Stimulated activated CD8-positive, alpha-beta memory T cell treated with anti-CD3 and anti-CD28 coated beads, Interleukin-4, amount 100 ng/mL, for 48 hours (primary cell): ENCODE data around the gene CAPRIN2.
A peak's percentile ranks its signal among the peaks of the same experiment; 100 is the strongest.

Experiments
- DNase-seq: peaks from one replicate; pipeline ENCODE4 v3.0.0-alpha.2; 2020

CAPRIN2 gene

DNA sequence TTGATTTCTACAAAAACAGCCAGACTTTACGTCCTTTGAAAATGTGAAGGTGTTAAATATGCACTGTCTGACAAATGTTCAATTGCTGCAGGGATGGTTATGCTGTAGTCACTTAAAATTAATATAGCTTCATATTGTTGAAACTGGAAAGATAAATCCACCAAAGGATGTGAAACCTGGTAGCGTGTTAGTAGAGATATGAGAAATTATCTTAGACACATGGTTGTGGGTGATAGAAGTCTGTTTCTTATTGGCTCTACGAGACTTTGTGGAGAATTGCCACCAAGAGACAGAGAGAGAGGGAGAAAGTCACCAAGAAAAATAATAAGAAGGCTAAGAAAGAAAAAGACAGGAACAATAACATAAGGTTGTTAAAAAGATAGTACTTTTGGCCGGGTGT is 2.6 kb upstream of the CAPRIN2 start:
- DNase-seq = no peak

GRCh38 chr12:30756074-30756473 is 1.3 kb upstream of the CAPRIN2 start:
- no peak for DNase-seq

DNA sequence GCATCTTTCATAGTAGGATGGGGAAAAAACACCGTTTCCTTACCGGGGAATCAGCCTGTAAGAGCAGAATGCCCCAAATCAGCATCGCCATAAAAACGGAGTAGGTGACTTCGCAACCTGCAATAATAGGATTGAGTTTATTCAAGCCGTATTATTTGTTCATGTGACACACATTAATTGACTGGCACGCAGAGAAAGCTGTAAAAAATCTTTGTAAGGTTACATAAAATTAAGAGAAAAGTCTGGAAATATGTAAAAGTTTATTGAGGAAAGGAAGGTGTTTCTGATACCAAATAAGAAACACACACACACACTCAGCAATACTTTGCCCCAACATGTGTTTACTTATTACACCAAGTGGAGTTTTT is 628 bp upstream of the CAPRIN2 start:
- DNase-seq = no peak

DNA sequence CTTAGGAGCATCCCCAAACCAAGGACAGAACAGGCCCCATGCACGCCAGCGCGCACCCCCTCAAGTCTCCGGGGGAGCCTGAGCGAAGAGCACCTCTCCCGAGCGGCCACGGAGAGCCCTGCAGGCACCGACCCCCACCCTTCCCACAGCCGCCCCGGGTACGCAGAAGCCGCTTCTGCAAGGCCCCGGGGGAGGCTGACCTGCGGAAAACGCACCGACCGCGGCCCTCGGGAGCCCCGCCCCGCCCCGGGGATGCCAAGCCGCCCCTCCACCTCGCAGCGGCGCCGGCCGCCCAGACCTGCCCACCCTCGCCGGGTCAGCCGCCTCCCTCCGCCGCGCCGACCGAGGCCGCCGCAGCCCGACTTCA is 385 bp downstream of the CAPRIN2 start:
- no peak for DNase-seq

DNA sequence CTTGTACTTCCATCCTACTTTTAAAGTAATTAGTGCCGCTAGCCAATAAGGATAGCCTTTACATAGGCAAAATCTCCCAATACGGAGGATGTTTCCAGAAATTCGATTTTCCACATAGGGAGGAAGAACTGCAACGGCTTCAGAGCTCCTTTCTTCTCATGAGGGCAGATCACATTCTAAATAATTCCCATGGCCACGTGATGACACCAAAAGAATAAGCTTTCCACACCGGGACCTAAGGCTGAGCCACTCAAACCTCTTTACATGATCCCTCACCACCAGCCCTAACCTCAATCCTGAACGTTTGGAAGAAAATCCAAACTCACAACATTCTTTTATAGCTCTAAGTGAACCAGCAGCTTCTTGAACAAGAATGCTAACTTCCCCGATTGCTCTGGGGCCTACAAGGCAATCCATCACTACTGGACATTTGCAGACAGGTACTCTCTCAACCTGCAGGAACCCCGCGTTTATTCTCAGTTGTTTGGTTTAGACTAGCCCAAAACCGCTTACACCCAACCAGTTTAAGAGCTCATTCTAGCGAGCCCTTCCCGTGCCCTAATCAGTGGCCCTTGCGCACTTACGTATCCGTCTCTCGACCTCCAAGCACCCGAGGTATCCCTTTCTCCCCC is 884 bp downstream of the CAPRIN2 start:
- no peak for DNase-seq

- DNase-seq = peak; percentile 40
Observed at GRCh38 chr12:30753233-30753632, 1.5 kb downstream of the CAPRIN2 start.

DNA sequence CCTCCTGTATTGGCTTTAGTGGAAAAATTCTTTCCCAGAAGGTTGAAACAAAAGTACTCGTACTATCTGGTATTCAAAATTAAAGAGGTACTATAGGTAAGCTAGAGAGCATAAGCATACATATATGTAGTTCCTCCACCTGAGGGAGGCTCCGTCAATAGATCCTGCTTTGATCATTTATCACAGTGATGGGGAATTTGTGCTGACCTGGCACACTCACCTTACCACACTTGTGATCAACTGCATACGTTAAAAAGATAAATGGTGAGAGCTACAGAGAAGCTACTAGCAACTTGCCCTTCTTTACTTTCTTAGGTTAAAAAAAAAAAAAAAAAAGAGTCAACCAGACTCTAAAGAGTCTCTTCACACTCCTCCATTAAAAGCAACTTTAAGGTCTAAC is 2.5 kb downstream of the CAPRIN2 start:
- DNase-seq = no peak

DNA sequence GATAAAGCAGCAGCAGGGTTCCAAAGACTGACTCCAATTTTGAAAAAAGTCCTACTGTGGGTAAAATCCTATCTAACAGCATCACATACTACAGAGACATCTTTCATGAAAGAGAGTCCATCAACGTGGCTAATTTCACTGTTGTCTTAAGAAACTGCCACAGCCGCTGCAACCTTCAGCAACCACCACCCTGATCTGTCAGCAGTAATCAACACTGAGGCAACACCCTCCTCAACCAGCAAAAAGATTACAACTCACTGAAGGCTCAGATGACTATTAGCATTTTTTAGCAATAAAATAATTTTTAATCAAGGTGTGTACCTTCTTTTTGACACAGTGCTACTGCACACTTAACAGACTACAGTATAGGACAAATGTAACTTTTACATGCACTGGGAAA is 6.6 kb downstream of the CAPRIN2 start:
- no peak for DNase-seq

GRCh38 chr12:30746190-30746589 is 8.6 kb downstream of the CAPRIN2 start:
- DNase-seq = no peak

GRCh38 chr12:30744321-30744720 is 10.4 kb downstream of the CAPRIN2 start:
- no peak for DNase-seq

DNA sequence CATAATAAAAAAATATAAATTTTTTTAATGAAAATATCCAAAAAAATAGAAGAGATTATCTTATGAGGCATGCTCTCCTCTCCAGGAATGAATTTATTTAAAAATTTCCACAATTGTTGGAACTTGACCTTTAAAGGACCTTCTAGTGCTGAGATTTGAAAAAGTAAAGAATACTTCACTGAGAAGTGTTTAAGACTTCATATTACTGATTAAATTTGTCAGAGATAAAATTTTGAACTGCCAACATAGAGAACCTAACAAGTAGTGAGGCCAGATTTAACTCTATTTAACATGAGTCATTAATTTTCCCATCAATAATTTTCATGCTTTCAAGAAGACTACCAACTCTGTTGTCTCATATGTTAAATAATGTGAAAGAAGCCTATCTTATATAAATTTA is 14.5 kb downstream of the CAPRIN2 start:
- DNase-seq = no peak

GRCh38 chr12:30739020-30739419 is 15.7 kb downstream of the CAPRIN2 start:
- no peak for DNase-seq

DNA sequence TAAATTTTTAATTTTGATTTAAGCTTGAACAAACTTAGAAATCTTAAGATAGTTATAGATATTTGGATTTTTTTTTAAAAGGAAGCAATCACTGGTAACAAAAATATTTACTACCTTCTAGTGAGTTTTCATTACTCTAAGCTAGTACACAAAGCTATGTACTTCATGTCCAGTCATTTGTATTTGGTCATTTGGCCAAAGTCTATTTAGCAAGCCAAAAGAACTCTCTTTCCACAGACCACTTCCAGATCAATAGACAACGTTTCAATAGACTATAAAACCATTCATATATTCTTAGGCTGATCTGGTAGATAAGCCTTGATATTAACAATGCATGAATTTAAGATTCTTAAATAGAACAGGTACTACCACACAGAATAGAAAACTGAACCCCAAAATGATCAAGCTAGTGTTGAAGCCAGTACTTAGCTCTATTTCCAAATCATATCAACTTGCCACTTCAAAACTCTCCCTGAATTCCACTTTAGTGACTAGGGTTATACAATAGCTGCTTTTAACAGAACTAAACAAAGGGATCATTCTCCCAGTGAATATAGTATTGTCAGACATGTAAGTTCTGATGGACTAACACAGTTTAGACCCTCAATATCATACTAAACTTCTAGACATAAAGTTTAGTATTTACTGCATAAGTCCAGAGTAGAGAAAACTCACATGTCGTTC is 21.7 kb downstream of the CAPRIN2 start:
- DNase-seq = no peak

GRCh38 chr12:30730011-30730410 is 24.7 kb downstream of the CAPRIN2 start:
- no peak for DNase-seq

- DNase-seq = no peak
Observed at GRCh38 chr12:30729547-30729946, 25.2 kb downstream of the CAPRIN2 start.

- no peak for DNase-seq
Observed at GRCh38 chr12:30726647-30727046, 28.1 kb downstream of the CAPRIN2 start.

GRCh38 chr12:30725739-30726138 is 29.0 kb downstream of the CAPRIN2 start:
- no peak for DNase-seq

GRCh38 chr12:30719060-30719459 is 35.7 kb downstream of the CAPRIN2 start:
- no peak for DNase-seq

DNA sequence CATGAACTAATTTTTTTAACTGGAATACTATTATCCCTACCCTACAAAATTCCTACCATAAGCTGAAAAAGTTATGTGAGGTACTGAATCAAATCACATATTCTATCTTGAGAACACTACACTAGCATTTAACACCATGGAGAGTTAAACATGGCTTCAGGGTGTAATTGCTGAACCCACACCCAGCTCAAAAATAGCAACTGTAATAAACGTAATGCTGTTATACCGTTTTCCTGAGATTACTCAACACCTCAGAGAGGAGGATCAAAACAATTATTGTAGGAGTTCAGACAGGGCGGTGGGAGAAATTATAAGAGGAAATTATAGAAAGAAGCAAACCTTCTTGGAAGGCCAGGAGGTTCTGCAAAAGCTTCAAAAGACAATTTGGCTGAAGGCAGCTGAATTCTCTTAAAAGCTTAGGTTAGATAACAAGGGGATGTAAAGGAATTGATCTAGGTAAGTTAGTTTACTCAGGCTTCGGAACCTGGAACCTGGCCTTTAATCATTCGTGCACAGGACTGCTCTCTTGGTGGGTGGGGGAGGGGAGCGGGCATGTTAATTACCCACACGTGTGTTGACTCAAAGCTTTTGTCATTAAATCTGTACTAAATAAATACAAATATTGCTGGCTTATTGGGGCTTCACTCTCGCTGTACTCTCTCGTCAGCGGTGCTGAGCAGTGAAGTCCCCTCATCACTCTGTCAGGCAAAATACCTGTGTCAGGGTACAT is 47.0 kb downstream of the CAPRIN2 start:
- DNase-seq = no peak

DNA sequence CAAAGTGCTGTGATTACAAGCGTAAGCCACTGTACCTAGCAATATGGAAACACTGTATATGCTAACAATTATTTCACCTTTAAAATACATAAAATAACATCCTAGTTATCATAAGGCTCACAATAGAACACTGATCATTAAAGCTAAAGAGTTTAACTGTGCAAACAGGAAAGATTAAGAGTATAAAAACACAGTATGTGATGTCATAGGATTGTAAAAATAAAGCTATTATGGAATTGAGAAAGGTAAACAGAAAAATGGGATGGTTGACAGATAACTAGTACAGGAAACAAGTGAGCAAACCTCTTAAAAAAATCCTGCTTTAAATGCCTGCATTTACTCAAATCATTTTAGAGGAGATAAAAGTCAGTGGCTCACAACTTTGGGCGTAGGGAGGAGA is 48.3 kb downstream of the CAPRIN2 start:
- no peak for DNase-seq

DNA sequence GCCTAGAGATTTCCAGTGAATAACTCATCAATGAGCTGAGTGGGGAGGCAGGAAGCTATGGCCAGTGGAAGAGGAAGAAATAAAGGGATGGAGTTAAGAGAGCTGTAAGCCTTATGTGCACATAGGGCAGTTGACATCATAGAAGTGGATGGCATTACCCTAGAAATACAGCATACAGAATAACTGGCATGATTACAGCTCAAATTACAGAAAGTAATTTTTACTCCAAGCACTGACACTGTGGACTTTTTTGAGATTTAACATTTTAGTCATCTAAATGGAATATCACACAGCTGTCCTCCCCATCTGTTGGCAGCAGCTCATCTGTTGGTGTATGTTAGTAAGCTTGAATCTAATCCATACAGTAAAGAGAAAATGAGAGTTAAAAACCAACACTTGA is 53.7 kb downstream of the CAPRIN2 start:
- DNase-seq = no peak

- DNase-seq = no peak
Observed at GRCh38 chr12:30700216-30700900, 54.4 kb downstream of the CAPRIN2 start.

DNA sequence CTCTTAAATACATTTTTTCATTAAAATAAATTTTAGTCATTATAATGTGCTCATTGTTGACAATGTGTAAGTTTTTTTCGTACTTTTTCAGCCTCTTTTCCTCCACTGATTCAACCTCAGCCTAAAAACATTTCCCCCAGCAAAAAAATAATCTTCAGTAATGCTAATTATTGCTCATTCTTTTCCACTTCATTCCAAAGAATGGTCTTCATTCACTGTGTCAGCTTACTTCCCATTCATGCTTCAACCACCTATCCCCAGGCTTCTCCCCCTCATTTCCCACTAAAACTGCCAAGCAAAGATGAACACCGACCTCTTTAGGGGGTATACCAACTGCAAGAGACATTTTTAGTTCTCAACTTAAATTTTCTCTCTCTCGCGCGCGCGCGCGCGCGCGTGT is 56.4 kb downstream of the CAPRIN2 start:
- no peak for DNase-seq

- DNase-seq = no peak
Observed at GRCh38 chr12:30696943-30697342, 57.8 kb downstream of the CAPRIN2 start.
